Middle frontal gyrus (tissue), 1 donor: ENCODE results near the gene PHTF2.
"Not testable (repeated sequence)": the region's sequence is repeated elsewhere in the genome, so short reads cannot be mapped to it uniquely, and the experiment has no call there.

Source experiments
- DNase-seq: peaks from one replicate; pipeline ENCODE4 v3.0.0-alpha.2; 2015; ENCODE audit warnings: low spot score; ENCODE audit errors: extremely low spot score

Gene PHTF2

GRCh38 chr7:77985232-77985973 lies 186.8 kb downstream of the PHTF2 start:
- no peak for DNase-seq

GRCh38 chr7:77985974-77986339 lies 187.4 kb downstream of the PHTF2 start:
- no peak for DNase-seq

- DNase-seq = no peak
Measured at GRCh38 chr7:77989981-77990566, 191.5 kb downstream of the PHTF2 start.

- DNase-seq = no peak
Measured at GRCh38 chr7:77991656-77992055, 193.1 kb downstream of the PHTF2 start.

GRCh38 chr7:77993838-77994237 lies 195.3 kb downstream of the PHTF2 start:
- no peak for DNase-seq

- no peak for DNase-seq
Measured at GRCh38 chr7:77995717-77996116, 197.1 kb downstream of the PHTF2 start.

GRCh38 chr7:77999168-77999567 lies 200.6 kb downstream of the PHTF2 start:
- not testable (repeated sequence) for DNase-seq

GRCh38 chr7:78002021-78002420 lies 203.4 kb downstream of the PHTF2 start:
- DNase-seq = no peak

GRCh38 chr7:78002715-78003114 lies 204.1 kb downstream of the PHTF2 start:
- no peak for DNase-seq

GRCh38 chr7:78006063-78006755 lies 207.6 kb downstream of the PHTF2 start:
- DNase-seq = no peak
